Measurements from ENCODE around the gene GP5.

The GP5 gene

GRCh38 chr3:194387276-194387675 lies 11.8 kb downstream of the GP5 start:
- TF ChIP-seq CTCF (IDR thresholded peaks at IDR 0.05; ENCODE audit: borderline replicate concordance, extremely low read depth, low read length, poor library complexity, severe bottlenecking) (no peak), EZH2 (IDR thresholded peaks at IDR 0.05; ENCODE audit: borderline replicate concordance, low read depth, low read length, severe bottlenecking) (no peak)
- Histone ChIP-seq H3K27ac (ENCODE audit: low read length) (no peak overlapping the region), H3K79me2 (ENCODE audit: insufficient read depth, low read length) (no peaks in the 10 kb centered on the region), H3K4me3 (ENCODE audit: low read depth in 1 of 2, low read length in 2 of 2) (no peak overlapping the region), H3K9me3 (ENCODE audit: insufficient read depth, low read length, severe bottlenecking) (peaks cover 11% of the 10 kb centered on the region), H2AFZ (ENCODE audit: low read depth, low read length) (no peak overlapping the region), H3K27me3 (ENCODE audit: insufficient read depth, low read length, poor library complexity) (no peaks in the 10 kb centered on the region), H4K20me1 (ENCODE audit: insufficient read depth, low read length) (no peaks in the 10 kb centered on the region), H3K36me3 (ENCODE audit: insufficient read depth, low read length) (no peaks in the 10 kb centered on the region), H3K4me2 (ENCODE audit: insufficient read depth, low read length) (no peak overlapping the region), H3K9ac (ENCODE audit: low read depth, low read length) (no peak overlapping the region), H3K4me1 (ENCODE audit: insufficient read depth, low read length) (no peaks in the 10 kb centered on the region)
- DNase-seq = no peak
- ATAC-seq (ENCODE audit: insufficient read depth, low read depth) = no peak

- Histone ChIP-seq H3K4me3 (ENCODE audit: low read depth in 1 of 2, low read length in 2 of 2) (no peak overlapping the region), H3K9ac (ENCODE audit: low read depth, low read length) (no peak overlapping the region), H3K4me2 (ENCODE audit: insufficient read depth, low read length) (no peak overlapping the region), H3K27me3 (ENCODE audit: insufficient read depth, low read length, poor library complexity) (no peaks in the 10 kb centered on the region), H4K20me1 (ENCODE audit: insufficient read depth, low read length) (no peaks in the 10 kb centered on the region), H2AFZ (ENCODE audit: low read depth, low read length) (no peak overlapping the region), H3K36me3 (ENCODE audit: insufficient read depth, low read length) (no peaks in the 10 kb centered on the region), H3K4me1 (ENCODE audit: insufficient read depth, low read length) (no peaks in the 10 kb centered on the region), H3K27ac (ENCODE audit: low read length) (no peak overlapping the region), H3K79me2 (ENCODE audit: insufficient read depth, low read length) (no peaks in the 10 kb centered on the region), H3K9me3 (ENCODE audit: insufficient read depth, low read length, severe bottlenecking) (peaks cover 11% of the 10 kb centered on the region)
- TF ChIP-seq CTCF (IDR thresholded peaks at IDR 0.05; ENCODE audit: borderline replicate concordance, extremely low read depth, low read length, poor library complexity, severe bottlenecking) = no peak
- no peak for TF ChIP-seq EZH2 (IDR thresholded peaks at IDR 0.05; ENCODE audit: borderline replicate concordance, low read depth, low read length, severe bottlenecking)
- ATAC-seq (ENCODE audit: insufficient read depth, low read depth) (no peak), DNase-seq (no peak)
These were observed 12.4 kb downstream of the GP5 start for GRCh38 chr3:194386648-194387047.

GRCh38 chr3:194386066-194386465 lies 13.0 kb downstream of the GP5 start:
- Histone ChIP-seq H3K36me3 (ENCODE audit: insufficient read depth, low read length) (no peaks in the 10 kb centered on the region), H4K20me1 (ENCODE audit: insufficient read depth, low read length) (no peaks in the 10 kb centered on the region), H3K4me1 (ENCODE audit: insufficient read depth, low read length) (no peaks in the 10 kb centered on the region), H2AFZ (ENCODE audit: low read depth, low read length) (no peak overlapping the region), H3K79me2 (ENCODE audit: insufficient read depth, low read length) (no peaks in the 10 kb centered on the region), H3K9me3 (ENCODE audit: insufficient read depth, low read length, severe bottlenecking) (peaks cover 10% of the 10 kb centered on the region), H3K9ac (ENCODE audit: low read depth, low read length) (no peak overlapping the region), H3K4me3 (ENCODE audit: low read depth in 1 of 2, low read length in 2 of 2) (no peak overlapping the region), H3K27me3 (ENCODE audit: insufficient read depth, low read length, poor library complexity) (no peaks in the 10 kb centered on the region), H3K4me2 (ENCODE audit: insufficient read depth, low read length) (no peak overlapping the region), H3K27ac (ENCODE audit: low read length) (no peak overlapping the region)
- no peak for TF ChIP-seq CTCF (IDR thresholded peaks at IDR 0.05; ENCODE audit: borderline replicate concordance, extremely low read depth, low read length, poor library complexity, severe bottlenecking)
- DNase-seq (no peak), ATAC-seq (ENCODE audit: insufficient read depth, low read depth) (no peak)

GRCh38 chr3:194384569-194385001 lies 14.5 kb downstream of the GP5 start:
- H4K20me1 ChIP-seq (ENCODE audit: insufficient read depth, low read length) = no peaks in the 10 kb centered on the region
- H3K27me3 ChIP-seq (ENCODE audit: insufficient read depth, low read length, poor library complexity) = peaks cover 3% of the 10 kb centered on the region
- no peak overlapping the region for H3K4me2 ChIP-seq (ENCODE audit: insufficient read depth, low read length)
- no peaks in the 10 kb centered on the region for H3K9me3 ChIP-seq (ENCODE audit: insufficient read depth, low read length, severe bottlenecking)
- no peaks in the 10 kb centered on the region for H3K79me2 ChIP-seq (ENCODE audit: insufficient read depth, low read length)
- H3K4me1 ChIP-seq (ENCODE audit: insufficient read depth, low read length) = no peaks in the 10 kb centered on the region
- no peaks in the 10 kb centered on the region for H3K36me3 ChIP-seq (ENCODE audit: insufficient read depth, low read length)
- ATAC-seq (ENCODE audit: insufficient read depth, low read depth) (no peak), DNase-seq (no peak)
- H3K4me3 ChIP-seq (ENCODE audit: low read depth in 1 of 2, low read length in 2 of 2) = no peak overlapping the region
- no peak overlapping the region for H2AFZ ChIP-seq (ENCODE audit: low read depth, low read length)
- H3K27ac ChIP-seq (ENCODE audit: low read length) = no peak overlapping the region
- no peak overlapping the region for H3K9ac ChIP-seq (ENCODE audit: low read depth, low read length)
- TF ChIP-seq EZH2 (IDR thresholded peaks at IDR 0.05; ENCODE audit: borderline replicate concordance, low read depth, low read length, severe bottlenecking) (no peak), CTCF (IDR thresholded peaks at IDR 0.05; ENCODE audit: borderline replicate concordance, extremely low read depth, low read length, poor library complexity, severe bottlenecking) (no peak)
